OCI-M1 (cell line): ENCODE results near the gene NINL.
A peak's percentile ranks its signal among the peaks of the same experiment; 100 is the strongest.
"Not testable (repeated sequence)": the region's sequence is repeated elsewhere in the genome, so short reads cannot be mapped to it uniquely, and the experiment has no call there.

Experiments used
- DNase-seq: peaks from one replicate; lab custom pipeline; 2025; lab: John Stamatoyannopoulos, UW

Gene NINL

DNA sequence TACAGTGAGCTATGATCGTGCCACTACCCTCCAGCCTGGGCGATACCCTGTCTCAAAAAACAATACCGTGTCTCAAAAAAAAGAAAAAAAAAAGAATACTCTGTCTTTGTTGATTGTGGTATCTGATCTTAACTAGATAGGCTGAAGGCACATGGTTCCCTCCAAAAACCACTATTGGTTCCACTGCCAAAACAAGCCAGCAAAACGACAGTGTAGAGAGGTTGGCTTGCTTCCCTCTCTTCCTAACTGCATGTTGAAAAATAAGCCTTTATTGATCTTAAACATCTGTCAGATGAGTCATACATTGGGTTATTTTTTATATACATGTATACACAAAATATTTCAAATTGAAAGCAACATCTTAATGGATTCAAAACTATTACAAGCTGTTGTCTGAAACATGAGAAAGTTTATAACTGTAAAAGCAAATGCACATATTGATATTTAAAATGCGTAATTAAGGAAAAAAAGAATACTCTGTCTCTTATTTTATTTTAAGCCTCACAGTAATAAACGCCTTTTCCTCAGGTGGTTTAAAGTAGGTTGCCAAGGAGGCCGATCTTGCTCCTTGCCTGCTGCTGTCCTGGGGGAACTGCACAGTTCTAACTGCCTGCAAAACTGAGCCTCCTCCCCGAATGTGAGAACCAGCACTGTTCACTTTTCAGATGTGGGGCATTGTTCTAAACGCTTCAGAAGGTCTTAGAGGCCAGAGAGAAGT lies 7.0 kb upstream of the NINL start:
- DNase-seq: peak; percentile 1

DNA sequence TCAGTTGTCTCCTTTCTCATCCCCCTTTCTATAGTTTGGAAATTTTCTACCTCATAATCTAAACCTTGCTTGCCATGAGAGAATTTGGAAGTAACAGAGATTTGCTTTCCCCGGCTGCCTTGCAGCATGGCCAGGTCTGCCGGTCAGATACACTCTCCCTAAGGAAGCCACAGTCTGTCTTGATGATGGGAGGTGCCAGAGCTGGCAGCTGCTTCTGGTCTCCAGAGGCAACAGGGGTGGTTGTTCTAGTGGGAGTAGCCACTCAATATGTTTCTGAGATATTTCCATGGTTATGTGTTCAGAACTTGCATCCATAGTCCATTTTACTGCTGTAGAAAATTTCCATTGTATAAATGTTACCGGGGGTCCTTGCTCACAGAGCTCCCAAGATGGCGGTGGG lies 5.4 kb upstream of the NINL start:
- DNase-seq: not testable (repeated sequence)

DNA sequence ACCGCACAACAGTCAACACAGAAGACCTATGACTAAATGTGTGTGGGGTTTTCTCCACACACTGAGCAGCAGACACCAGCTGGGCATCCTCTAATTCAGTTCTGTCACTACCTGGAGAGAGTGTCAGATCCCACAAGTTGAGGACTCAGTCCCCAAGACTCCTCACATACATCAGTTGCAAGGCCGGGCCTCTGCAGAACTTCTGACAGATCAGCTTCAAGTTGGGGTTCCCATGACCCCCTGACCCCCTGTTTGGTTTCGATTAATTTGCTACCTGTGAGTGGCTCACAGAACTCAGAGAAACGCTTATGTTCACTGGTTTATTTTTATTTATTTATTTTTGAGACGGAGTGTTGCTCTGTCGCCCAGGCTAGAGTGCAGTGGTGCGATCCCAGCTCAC lies 3.2 kb upstream of the NINL start:
- no peak for DNase-seq

DNA sequence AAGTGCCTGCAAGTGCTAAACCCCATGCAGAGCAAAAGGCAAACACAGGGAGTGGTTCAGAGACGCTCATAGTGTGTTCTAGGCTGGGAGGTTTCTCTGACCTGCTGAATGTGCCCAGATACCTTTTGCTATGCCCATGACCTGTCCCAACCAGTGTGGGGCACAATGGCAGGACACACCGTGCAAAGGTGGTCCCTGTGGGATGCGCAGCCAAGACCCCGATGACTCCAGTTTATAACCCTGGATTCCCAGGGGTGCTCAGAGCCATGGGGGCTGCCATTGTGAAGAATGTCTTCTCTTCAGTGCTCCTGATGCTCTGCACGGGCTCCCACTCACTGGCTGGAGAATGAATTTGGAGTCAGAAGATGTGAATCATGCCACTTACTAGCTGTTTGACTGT lies 2.2 kb upstream of the NINL start:
- DNase-seq: no peak

DNA sequence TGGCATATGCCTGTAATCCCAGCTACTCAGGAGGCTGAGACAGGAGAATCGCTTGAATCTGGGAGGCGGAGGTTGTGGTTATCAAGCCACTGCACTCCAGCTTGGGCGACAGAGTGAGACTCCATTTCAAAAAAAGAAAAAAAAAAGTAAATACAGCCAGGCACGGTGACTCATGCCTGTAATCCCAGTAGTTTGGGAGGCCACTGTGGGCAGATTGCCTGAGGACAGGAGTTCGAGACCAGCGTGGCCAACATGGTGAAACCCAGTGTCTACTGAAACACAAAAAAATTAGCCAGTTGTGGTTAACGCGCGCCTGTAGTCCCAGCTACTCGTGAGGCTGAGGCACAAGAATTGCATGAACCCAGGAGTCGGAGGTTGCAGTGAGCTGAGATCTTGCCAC lies 1.5 kb upstream of the NINL start:
- no peak for DNase-seq

DNA sequence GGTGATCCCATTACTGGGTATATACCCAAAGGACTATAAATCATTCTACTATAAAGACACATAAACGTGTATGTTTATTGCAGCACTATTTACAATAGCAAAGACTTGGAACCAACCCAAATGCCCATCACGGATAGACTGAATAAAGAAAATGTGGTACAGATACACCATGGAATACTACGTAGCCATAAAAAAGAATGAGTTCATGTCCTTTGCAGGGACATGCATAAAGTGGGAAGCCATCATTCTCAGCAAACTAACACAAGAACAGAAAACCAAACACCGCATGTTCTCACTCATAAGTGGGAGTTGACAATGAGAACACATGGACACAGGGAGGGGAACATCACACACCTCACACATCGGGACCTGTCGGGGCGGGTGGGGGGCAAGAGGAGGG lies 1.7 kb downstream of the NINL start:
- not testable (repeated sequence) for DNase-seq

DNA sequence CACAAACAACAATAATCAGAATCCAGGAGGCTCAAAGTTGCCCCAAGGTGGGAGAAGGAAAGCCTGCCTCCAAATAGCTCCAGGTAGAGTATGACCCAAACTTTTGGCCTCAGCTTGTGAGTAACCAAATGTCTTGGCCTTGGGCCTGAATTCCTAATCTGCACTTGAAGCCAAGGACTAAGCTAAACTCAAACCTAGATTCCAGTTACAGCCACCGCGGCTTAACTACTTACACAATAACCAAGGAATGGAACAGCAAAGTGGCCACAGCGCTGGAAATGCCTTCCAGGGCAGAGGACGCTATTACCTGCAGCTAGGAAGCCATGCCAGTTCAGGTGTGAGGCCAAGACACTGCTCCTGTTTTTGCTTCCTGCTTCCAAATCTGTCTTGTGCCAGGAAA lies 4.6 kb downstream of the NINL start:
- DNase-seq: no peak

DNA sequence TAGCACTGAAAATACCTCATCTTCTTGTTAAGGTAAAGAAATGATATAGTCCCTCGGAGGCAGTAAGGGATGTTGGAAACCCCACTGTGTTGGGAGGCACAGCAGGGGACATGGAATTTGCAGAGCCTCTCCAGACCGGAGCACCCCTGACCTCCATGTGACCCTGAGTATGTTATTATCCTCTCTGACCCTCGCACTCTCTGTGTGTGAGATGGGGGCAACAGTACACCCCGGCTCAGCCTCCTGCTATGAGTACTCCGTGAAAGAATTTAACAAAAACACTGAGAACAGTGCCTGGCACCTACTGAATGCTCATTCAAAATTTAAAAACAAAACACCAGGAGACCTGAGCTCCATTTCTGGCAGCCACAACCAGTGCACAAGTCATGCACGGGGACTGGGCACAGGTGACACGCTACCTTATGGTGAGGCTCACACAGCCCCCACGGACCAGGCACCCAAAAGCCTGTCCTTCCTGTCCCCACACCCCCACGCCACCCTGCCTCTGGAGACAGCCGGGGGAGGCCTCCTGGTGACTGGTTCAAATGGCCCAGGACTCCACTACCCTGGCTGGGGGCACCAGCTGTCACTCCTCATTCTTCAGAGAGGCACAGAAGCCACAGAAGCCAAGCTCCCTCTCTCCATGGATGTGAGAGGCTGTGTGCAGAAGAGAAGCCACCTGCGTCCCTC lies 6.1 kb downstream of the NINL start:
- no peak for DNase-seq

DNA sequence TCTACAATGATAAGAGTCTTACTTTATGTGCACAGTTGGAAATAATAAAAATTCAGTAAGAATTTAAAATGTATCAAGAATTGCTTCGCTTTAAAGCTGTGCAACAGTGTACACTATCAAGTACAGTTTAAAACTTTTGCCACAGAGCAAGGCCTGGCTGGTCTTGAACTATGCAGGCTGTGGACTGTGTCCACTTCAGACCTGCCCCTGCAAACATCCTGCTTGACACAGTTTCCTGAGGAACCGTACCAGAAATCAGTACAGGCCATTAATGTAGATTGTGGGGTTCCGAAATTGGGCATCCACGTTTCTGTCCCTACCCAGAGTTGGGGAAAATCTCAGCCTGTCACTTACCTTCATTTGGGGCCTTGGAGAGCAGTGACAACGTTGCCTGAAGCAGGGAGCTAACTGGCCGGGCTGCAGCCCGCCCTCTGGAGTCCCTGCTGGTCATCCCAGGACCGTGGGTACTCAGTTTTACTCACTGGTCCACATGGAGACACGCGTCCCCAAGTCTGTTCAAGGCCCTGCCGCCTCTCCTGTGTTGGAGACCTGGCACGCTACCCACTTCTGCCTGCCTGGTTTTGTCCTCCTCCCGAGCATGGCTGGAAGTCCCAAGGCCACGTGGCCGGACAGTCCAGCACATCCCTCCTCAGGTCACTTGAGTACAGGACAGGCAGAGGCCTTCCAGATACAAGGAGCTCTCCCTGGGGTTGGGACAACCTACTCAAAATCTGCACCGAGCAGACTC lies 8.4 kb downstream of the NINL start:
- no peak for DNase-seq

DNA sequence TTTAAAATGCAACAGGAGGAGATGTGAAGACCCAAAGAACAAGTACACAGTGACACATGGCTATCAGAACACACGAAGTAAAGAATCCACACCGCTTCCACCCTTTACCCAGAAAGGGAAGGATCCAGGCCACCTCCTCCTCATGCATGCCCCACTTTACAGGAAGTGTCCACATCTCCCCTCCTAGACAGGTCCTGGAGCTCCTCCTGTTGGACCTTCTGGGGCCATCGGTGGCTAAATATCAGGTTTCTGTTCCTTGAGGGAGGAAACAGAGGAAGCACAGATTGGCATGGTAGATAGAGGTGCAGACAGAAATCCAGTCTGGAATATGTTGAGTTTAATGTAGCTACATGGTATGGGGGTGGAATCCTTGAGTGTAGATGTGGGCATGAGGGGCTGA lies 10.9 kb downstream of the NINL start:
- peak; percentile 17 for DNase-seq

DNA sequence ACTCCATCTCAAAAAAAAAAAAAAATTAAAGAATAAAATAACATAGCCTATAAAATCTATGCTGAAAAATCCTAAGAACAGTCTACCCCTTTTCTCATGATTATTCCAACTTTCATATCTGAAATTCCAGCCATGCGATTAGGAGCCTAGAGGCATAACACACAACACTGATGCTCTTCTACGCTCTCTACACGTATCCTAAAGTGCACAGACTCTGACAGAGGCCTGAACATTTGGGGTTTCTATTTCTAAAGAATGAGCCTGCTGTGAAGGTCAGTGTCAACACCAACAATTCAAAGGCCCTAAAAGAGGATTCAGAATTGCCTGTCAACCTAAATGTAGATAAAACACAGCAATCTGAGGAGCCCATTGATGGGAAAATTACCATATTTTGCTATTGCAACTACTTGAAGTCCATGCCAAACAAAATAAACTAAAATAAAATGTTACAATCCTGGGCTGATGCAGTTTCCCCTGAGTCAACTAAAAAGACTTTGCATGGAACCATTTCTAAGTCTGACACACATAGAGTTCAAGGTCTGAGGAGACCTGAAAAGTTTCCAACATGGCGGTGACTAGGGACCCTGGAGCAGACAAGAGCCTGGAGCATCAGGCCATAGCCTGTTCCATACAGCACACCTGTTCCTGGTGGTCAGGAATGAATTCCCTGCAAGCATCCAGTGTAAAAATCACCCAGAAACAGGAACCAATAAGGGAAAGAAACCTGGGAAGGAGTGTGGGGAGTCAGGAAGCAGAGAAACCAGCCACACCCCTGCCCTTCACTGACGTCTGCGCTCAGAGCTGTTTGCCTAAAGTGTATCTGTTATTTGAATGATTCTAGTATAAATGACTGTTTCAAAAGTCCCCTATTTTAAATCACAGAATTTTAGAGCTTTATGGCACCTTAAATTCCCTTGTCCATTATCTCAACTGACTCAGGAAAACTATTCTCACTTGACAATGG lies 11.8 kb downstream of the NINL start:
- no peak for DNase-seq

DNA sequence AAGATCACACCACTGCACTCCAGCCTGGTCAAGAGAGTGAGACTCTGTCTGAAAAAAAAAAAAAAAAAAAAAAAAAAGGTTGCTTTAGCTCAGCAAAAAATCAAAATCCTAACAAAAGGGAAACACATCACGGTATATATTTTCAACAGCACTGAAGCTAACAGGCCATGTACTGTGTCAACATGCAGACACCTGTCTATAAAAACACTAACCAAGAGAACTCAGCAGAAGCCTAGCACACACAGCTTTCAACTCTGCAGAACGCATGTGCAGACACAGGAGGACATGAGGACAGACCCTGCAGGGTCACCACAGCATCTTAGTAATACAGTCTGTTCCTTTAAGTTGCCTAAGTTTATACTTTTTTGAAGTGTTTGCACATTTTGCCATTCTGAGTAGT lies 13.5 kb downstream of the NINL start:
- DNase-seq: no peak

DNA sequence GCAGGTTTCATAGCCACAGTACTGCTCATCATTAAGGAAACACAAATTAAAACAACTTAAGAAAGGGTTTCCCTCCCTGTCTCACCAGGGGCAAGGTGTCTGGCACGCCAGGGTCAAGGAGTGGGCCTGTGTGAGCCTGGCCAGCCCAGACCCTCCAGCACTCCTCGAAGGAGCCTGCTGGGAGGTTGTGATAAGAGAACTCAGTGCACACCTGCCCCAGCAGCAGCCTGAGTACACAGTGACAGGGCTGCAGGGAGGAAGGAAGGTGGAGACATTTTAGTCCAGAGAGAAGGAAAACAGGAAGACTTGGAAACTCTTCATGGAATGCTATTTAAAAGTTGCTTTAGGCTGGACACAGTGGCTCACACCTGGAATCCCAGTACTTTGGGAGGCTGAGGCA lies 14.1 kb downstream of the NINL start:
- DNase-seq: no peak

DNA sequence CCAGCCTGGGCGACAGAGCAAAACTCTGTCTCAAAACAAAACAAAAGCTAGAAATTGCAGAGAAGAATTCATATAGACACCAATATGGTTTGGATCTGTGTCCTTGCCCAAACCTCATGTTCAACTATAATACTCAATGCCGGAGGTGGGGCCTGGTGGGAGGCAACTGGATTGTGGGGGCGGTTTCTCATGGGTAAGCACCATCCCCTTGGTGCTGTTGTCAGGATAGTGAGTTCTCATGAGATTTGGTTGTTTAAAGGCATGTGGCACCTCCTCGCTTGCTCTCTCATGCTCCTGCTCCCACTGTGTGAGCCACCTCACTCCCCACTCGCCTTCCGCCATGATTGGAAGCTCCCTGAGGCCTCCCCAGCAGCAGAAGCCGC lies 15.2 kb downstream of the NINL start:
- no peak for DNase-seq

DNA sequence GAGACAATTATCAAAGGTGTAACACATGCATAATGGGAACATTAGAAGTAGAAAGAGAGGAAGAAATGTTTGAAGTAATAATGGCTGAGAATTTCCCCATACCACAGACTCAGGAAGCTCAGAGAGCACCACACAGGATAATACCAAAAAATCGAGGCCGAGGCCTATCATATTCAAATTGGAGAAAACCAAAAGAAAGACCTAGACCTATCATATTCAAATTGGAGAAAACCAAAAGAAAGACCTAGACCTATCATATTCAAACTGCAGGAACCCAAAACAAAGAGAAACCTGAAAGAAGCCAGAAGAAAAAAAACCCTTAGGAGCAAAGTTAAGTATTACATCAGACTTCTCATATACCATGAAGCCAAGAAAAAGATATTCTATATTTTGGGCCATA lies 18.0 kb downstream of the NINL start:
- DNase-seq: no peak

DNA sequence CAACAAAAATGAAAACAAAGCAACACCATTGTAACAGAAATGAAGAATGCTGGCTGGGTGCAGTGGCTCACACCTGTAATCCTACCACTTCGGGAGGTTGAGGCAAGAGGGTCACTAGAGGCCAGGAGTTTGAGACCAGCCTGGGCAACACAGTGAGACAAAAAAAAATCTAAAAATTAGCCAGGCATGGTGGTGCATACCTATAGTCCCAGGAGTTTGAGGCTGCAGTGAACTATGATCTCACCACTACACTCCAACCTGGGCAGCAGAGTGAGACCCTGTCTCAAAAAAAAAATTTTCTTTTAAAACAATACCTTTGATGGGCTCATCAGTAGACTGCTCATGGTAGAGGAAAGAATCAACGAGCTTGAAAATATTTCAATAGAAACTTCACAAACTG lies 18.5 kb downstream of the NINL start:
- DNase-seq: no peak

DNA sequence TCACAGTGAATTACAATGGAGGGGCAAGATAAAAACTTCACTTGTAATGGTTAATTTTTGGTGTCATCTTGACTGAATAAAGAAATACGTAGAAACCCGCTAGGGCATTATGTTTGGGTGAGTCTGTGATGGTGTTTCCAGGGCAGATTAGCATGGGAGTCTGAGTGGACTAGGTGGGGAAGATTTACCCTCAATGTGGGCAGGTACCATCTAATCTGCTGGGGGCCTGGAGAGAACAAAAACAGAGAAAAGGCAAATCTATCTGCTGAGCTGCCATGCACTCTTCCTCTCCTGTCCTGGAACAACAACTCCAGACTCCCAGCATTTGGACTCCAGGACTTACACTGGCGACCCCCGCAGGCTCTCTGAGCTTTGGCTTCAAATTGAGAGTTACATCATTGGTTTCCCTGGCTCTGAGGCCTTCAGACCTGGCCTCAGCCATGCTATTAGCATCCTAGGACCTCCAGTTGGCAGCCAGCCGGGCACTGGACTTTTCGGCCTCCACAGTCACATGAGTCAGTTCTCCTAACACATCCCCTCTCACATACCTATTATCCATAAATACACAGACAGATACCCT lies 19.7 kb downstream of the NINL start:
- no peak for DNase-seq

DNA sequence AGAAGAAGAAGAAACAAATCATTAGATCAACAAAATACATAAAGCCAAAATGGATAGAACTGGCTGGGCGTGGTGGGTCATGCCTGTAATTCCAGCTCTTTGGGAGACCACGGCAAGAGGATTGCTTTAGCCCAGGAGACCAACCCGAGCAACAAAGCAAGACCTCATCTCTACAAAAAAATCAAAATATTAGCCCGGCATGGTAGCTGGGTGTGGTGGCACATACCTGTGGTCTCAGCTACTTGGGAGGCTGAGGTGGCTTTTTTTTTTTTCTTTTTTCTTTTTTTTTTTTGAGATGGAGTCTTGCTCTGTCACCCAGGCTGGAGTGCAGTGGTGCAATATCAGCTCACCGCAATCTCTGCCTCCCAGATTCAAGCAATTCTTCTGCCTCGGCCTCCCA lies 21.5 kb downstream of the NINL start:
- no peak for DNase-seq

DNA sequence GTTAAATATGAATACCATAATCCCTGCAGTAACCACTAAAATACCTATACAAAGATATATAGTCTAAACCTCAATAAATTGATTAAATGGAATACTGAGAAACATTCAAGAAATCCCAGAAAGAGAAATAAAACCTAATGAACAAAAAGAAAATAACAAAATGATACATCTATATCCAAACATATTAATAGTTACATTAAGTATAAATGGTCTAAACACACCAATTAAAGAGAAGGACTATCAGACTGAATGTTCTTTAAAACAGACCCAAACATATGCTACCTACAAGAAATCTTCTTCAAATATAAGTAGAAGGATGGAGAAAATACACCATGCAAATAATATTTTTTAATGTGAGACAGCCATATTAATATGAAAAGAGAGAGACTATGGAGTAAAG lies 22.0 kb downstream of the NINL start:
- no peak for DNase-seq

DNA sequence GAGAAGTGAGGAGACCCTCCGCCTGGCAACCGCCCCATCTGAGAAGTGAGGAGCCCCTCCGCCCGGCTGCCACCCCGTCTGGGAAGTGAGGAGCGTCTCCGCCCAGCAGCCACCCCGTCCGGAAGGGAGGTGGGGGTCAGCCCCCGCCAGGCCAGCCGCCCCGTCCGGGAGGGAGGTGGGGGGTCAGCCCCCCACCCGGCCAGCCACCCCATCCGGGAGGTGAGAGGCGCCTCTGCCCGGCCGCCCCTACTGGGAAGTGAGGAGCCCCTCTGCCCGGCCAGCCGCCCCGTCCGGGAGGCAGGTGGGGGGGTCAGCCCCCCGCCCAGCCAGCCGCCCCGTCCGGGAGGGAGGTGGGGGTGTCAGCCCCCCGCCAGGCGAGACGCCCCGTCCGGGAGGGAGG lies 23.6 kb downstream of the NINL start:
- not testable (repeated sequence) for DNase-seq

DNA sequence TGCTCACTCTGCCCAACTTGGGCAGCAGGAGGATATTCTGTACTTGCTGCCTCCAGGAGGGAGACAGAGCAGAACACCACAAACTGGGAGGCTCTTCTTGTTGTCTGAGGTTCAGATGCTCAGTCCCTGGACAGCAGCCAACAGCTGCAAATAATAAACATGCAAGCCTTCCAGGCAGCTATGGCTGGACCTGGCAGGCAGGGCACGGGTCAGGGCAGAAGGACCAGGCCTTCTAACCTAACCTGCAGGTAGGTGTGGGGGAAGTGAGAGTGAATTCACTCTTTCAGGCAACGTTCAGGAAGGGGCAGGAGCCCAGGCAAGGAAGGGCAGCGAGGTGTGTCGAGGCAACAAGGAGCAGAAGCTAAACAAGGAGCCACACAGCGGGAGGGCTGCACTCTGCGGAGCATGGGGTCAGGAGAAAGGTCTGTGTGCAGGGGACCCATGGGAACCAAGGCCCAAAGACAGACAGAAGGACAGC lies 31.5 kb downstream of the NINL start:
- DNase-seq: no peak

DNA sequence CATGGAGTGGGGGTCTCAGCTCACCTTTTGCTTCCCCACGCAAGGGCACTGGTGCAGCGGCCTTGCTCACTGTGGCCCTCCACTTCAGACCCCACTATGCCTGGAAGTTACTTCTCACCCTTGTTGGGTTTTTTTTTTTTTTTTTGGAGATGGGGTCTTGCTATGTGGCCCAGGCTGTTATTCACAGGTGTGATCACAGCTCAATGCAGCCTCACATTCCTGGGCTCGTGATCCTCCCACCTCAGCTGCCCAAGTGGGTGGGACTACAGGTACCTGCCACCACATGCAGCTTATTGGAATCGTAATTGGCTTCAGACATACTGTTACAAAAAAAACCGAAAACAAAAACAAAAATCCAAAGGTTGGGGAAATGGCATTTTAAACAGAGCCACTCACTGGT lies 32.4 kb downstream of the NINL start:
- DNase-seq: no peak
